IPS DF 19.7 (cell line): ENCODE data around the gene SDE2.
"Not testable (repeated sequence)": the region's sequence is repeated elsewhere in the genome, so short reads cannot be mapped to it uniquely, and the experiment has no call there.

Experiments used
- DNase-seq: peaks from one replicate; pipeline ENCODE4 v3.0.0-alpha.2; 2013; ENCODE audit warnings: low read depth, low spot score

Gene SDE2

GRCh38 chr1:225999227-225999911 is at the start of gene SDE2:
Gene SDE2, minus strand, starts transcription at chr1:225999343. Its CDS starts 31 bp downstream, at chr1:225999312.
- DNase-seq = peak; percentile 84

- no peak for DNase-seq
Measured at GRCh38 chr1:226048886-226049285, 49.7 kb upstream of the SDE2 start.

GRCh38 chr1:226047495-226047894 is 48.4 kb upstream of the SDE2 start:
- DNase-seq = no peak

GRCh38 chr1:226046240-226046639 is 47.1 kb upstream of the SDE2 start:
- DNase-seq = no peak

GRCh38 chr1:226044514-226045101 is 45.5 kb upstream of the SDE2 start:
- DNase-seq = no peak

GRCh38 chr1:226041419-226041818 is 42.3 kb upstream of the SDE2 start:
- no peak for DNase-seq

GRCh38 chr1:226038661-226039060 is 39.5 kb upstream of the SDE2 start:
- DNase-seq = no peak

- no peak for DNase-seq
Measured at GRCh38 chr1:226035915-226036314, 36.8 kb upstream of the SDE2 start.

GRCh38 chr1:226034482-226034881 is 35.3 kb upstream of the SDE2 start:
- DNase-seq = no peak

GRCh38 chr1:226033991-226034390 is 34.8 kb upstream of the SDE2 start:
- DNase-seq = no peak

GRCh38 chr1:226033582-226033981 is 34.4 kb upstream of the SDE2 start:
- no peak for DNase-seq

GRCh38 chr1:226029568-226030225 is 30.6 kb upstream of the SDE2 start:
- DNase-seq = no peak

GRCh38 chr1:226029093-226029496 is 30.0 kb upstream of the SDE2 start:
- no peak for DNase-seq

- no peak for DNase-seq
Measured at GRCh38 chr1:226027538-226028217, 28.5 kb upstream of the SDE2 start.

GRCh38 chr1:226026833-226027232 is 27.7 kb upstream of the SDE2 start:
- no peak for DNase-seq

GRCh38 chr1:226023735-226024134 is 24.6 kb upstream of the SDE2 start:
- no peak for DNase-seq

GRCh38 chr1:226021801-226022200 is 22.7 kb upstream of the SDE2 start:
- no peak for DNase-seq

GRCh38 chr1:226021401-226021800 is 22.3 kb upstream of the SDE2 start:
- no peak for DNase-seq

- no peak for DNase-seq
Measured at GRCh38 chr1:226019572-226019971, 20.4 kb upstream of the SDE2 start.

- DNase-seq = no peak
Measured at GRCh38 chr1:226017070-226017469, 17.9 kb upstream of the SDE2 start.

GRCh38 chr1:226009650-226010044 is 10.5 kb upstream of the SDE2 start:
- DNase-seq = no peak

- DNase-seq = not testable (repeated sequence)
Measured at GRCh38 chr1:226007126-226007892, 8.2 kb upstream of the SDE2 start.
